Measurements from ENCODE around the gene ADCY7. TPM values are rescaled to one million over a fixed set of nuclear protein-coding genes. Genes with fewer than 3 reads are reported as not detected.

ADCY7 gene
- total and polyA plus RNA-seq, 10 donors = 9.8 to 158 (median 99.2) TPM

- H3K27me3 ChIP-seq (replicated peaks in 1 of 7) = no peaks in the 10 kb centered on the region
- no peak overlapping the region for H3K4me3 ChIP-seq
- WGBS, 5 donors = 82 to 91% (median 84%) methylated on average over 3 of the region's 3 CpGs
- intact Hi-C loops (cut with DNase I; ENCODE audit: low total_unique reads) = no loop called here
- TF ChIP-seq POLR2AphosphoS5 (IDR thresholded peaks at IDR 0.05) = no peak
- no peak for TF ChIP-seq CTCF (IDR thresholded peaks at IDR 0.05 in 8 of 11, conservative IDR thresholded peaks at IDR 0.05 in 3 of 11)
- TF ChIP-seq POLR2A (IDR thresholded peaks at IDR 0.05) = no peak
- peaks cover 0 to 7% (median 0%) of the 10 kb centered on the region in 8 donors for H3K9me3 ChIP-seq
- DNase-seq = no peak
- no peak overlapping the region for H3K27ac ChIP-seq
- H3K36me3 ChIP-seq = peaks cover 0 to 78% (median 61%) of the 10 kb centered on the region in 6 donors
- peaks cover under 1 to 55% (median 19%) of the 10 kb centered on the region in 6 donors for H3K4me1 ChIP-seq
Observed at GRCh38 chr16:50288920-50289319, 22.6 kb downstream of the ADCY7 start.

- Histone ChIP-seq H3K9me3 (peaks cover 0 to 7% (median 0%) of the 10 kb centered on the region in 8 donors), H3K4me3 (no peak overlapping the region), H3K36me3 (peaks cover 0 to 90% (median 74%) of the 10 kb centered on the region in 6 donors), H3K27me3 (replicated peaks in 1 of 7) (no peaks in the 10 kb centered on the region), H3K4me1 (peaks cover 0 to 43% (median 7%) of the 10 kb centered on the region in 6 donors), H3K27ac (no peak overlapping the region)
- 90 to 95% (median 93%) methylated on average over 19 to 30 of the region's 30 CpGs for WGBS, 5 donors
- no peak for TF ChIP-seq CTCF (IDR thresholded peaks at IDR 0.05 in 8 of 11, conservative IDR thresholded peaks at IDR 0.05 in 3 of 11)
- TF ChIP-seq POLR2AphosphoS5 (IDR thresholded peaks at IDR 0.05) = peak in 2 of 3 donors; percentile 14 to 19
- intact Hi-C loops (cut with DNase I; ENCODE audit: low total_unique reads) = no loop called here
- DNase-seq = no peak
Observed at GRCh38 chr16:50289950-50290764, 23.8 kb downstream of the ADCY7 start.

GRCh38 chr16:50290856-50291255 lies 24.5 kb downstream of the ADCY7 start:
- H3K27ac ChIP-seq = no peak overlapping the region
- no peaks in the 10 kb centered on the region for H3K27me3 ChIP-seq (replicated peaks in 1 of 7)
- peaks cover 0 to 97% (median 76%) of the 10 kb centered on the region in 6 donors for H3K36me3 ChIP-seq
- H3K4me3 ChIP-seq = no peak overlapping the region
- DNase-seq = no peak
- intact Hi-C loops (cut with DNase I; ENCODE audit: low total_unique reads) = no loop called here
- no peak for TF ChIP-seq CTCF (IDR thresholded peaks at IDR 0.05 in 8 of 11, conservative IDR thresholded peaks at IDR 0.05 in 3 of 11)
- TF ChIP-seq POLR2AphosphoS5 (IDR thresholded peaks at IDR 0.05) = no peak
- no peak for TF ChIP-seq POLR2A (IDR thresholded peaks at IDR 0.05)
- WGBS, 5 donors = 86 to 100% (median 93%) methylated on average over 1 to 6 of the region's 6 CpGs
- peaks cover 0 to 7% (median 0%) of the 10 kb centered on the region in 8 donors for H3K9me3 ChIP-seq
- H3K4me1 ChIP-seq = peaks cover 0 to 36% (median under 1%) of the 10 kb centered on the region in 6 donors
